HEK293T (cell line): ENCODE results near the gene TPRKB.
"Not testable (repeated sequence)": the region's sequence is repeated elsewhere in the genome, so short reads cannot be mapped to it uniquely, and the experiment has no call there.

ENCODE experiments used
- CTBP1 ChIP-seq: fragments of 450-650 bp; IDR thresholded peaks from 2 replicates; pipeline ENCODE4 v1.6.1; 2016; ENCODE audit warnings: borderline replicate concordance
- ELF4 ChIP-seq: fragments of 450-650 bp; IDR thresholded peaks from 2 replicates; pipeline ENCODE4 v1.6.1; 2017; ENCODE audit warnings: antibody characterized with exemption
- FOXA1 ChIP-seq: fragments of 450-650 bp; IDR thresholded peaks from 2 replicates; pipeline ENCODE4 v1.6.1; 2016; ENCODE audit warnings: mild to moderate bottlenecking
- FOXK2 ChIP-seq: fragments of 450-650 bp; IDR thresholded peaks from 2 replicates; pipeline ENCODE4 v1.6.1; 2016; ENCODE audit warnings: mild to moderate bottlenecking
- FOXM1 ChIP-seq: fragments of 450-650 bp; IDR thresholded peaks from 2 replicates; pipeline ENCODE4 v1.6.1; 2017; ENCODE audit warnings: mild to moderate bottlenecking, borderline replicate concordance
- L3MBTL2 ChIP-seq: fragments of 450-650 bp; conservative IDR thresholded peaks from 2 replicates; pipeline ENCODE4 v1.6.1; 2016; ENCODE audit warnings: mild to moderate bottlenecking
- LEF1 ChIP-seq: fragments of 450-650 bp; IDR thresholded peaks from 2 replicates; pipeline ENCODE4 v1.6.1; 2017; ENCODE audit warnings: mild to moderate bottlenecking, borderline replicate concordance
- NFRKB ChIP-seq: fragments of 450-650 bp; IDR thresholded peaks from 2 replicates; pipeline ENCODE4 v1.6.1; 2016; ENCODE audit warnings: mild to moderate bottlenecking, moderate library complexity
- SP1 ChIP-seq: fragments of 450-650 bp; IDR thresholded peaks from 2 replicates; pipeline ENCODE4 v1.6.1; 2017
- TARDBP ChIP-seq: fragments of 450-650 bp; IDR thresholded peaks from 2 replicates; pipeline ENCODE4 v1.6.1; 2016

- TF ChIP-seq LEF1, L3MBTL2, FOXK2, CTBP1, SP1, NFRKB, FOXA1, FOXM1, TARDBP, ELF4: not testable (repeated sequence)
Measured at GRCh38 chr2:73778867-73779466, 41.8 kb upstream of the TPRKB start.
